GM23338 (cell line): ENCODE measurements around the gene BCAS3.

Experiments used
- EZH2phosphoT487 ChIP-seq: fragments of 200-600 bp; sonication (generic); IDR thresholded peaks from one replicate; pipeline ENCODE4 v1.8.1; 2018; ENCODE audit warnings: antibody characterized with exemption; ENCODE audit not compliant: unreplicated experiment
- JUNB ChIP-seq: IDR thresholded peaks from one replicate; pipeline ENCODE4 v1.6.1; 2016; ENCODE audit warnings: antibody characterized with exemption; ENCODE audit not compliant: unreplicated experiment
- POLR2AphosphoS5 ChIP-seq: IDR thresholded peaks from 2 replicates; pipeline ENCODE4 v1.6.1; 2016; ENCODE audit warnings: antibody characterized with exemption, low read depth
- TF ChIP-seq, protein P1 (sequence below), 2 experiments: fragments of 200-600 bp in 1 of 2; sonication (generic) in 1 of 2; conservative IDR thresholded peaks; 2 replicates each; pipeline versions ENCODE4 v1.5.1 to v1.6.1; 2016 to 2017; ENCODE audit warnings: antibody characterized with exemption in 2 of 2, low read depth in 2 of 2, mild to moderate bottlenecking in 2 of 2, moderate library complexity in 1 of 2
- TF ChIP-seq, protein P2 (sequence below): IDR thresholded peaks from one replicate; pipeline ENCODE4 v1.6.1; 2018; ENCODE audit warnings: antibody characterized with exemption; ENCODE audit not compliant: unreplicated experiment

DNA sequence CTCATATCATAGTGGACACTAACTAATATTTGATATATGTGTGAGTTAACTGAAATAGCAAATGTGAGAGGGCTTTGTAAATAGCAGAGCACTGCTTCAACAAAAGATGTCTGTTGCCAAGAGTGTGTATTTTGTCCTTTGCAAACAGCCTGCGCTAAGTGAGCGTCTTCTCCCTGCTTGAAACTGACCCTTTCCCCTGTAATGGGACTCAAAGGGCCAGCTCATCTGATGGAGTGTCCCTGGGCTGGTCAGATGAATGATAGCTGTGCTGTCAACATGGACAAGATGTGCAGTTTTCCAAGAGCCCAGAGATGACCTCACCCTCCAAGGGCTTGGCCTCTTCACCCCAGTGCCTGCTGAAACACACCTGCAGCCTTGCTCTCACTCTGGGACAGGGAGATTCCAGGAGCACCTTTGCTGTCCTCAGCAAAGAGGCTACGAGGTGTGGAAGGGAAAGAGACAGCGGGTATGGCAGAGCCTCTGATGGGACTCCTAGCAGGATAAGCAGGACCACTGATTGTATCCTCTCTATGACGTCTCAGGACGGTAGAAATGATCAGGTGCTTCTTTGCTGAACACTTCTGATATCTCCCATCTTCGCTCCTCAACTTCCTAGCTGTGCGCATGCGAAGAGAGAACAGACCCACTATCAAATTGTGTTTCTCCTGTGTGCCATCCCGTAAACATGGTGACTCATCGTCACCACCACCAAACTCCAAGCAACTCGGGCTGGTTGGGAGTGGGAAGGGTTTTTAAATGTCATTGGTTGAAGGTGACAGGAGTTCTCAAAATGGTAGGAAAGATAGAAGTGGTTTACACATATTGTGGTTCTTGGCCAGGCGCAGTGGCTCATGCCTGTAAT, 686.2 kb downstream of the BCAS3 start:
- TF ChIP-seq, protein P1, sequence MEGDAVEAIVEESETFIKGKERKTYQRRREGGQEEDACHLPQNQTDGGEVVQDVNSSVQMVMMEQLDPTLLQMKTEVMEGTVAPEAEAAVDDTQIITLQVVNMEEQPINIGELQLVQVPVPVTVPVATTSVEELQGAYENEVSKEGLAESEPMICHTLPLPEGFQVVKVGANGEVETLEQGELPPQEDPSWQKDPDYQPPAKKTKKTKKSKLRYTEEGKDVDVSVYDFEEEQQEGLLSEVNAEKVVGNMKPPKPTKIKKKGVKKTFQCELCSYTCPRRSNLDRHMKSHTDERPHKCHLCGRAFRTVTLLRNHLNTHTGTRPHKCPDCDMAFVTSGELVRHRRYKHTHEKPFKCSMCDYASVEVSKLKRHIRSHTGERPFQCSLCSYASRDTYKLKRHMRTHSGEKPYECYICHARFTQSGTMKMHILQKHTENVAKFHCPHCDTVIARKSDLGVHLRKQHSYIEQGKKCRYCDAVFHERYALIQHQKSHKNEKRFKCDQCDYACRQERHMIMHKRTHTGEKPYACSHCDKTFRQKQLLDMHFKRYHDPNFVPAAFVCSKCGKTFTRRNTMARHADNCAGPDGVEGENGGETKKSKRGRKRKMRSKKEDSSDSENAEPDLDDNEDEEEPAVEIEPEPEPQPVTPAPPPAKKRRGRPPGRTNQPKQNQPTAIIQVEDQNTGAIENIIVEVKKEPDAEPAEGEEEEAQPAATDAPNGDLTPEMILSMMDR (conservative IDR thresholded peaks at IDR 0.05; ENCODE audit: low read depth in 2 of 2): no peak
- no peak for TF ChIP-seq JUNB
- TF ChIP-seq, protein P2, sequence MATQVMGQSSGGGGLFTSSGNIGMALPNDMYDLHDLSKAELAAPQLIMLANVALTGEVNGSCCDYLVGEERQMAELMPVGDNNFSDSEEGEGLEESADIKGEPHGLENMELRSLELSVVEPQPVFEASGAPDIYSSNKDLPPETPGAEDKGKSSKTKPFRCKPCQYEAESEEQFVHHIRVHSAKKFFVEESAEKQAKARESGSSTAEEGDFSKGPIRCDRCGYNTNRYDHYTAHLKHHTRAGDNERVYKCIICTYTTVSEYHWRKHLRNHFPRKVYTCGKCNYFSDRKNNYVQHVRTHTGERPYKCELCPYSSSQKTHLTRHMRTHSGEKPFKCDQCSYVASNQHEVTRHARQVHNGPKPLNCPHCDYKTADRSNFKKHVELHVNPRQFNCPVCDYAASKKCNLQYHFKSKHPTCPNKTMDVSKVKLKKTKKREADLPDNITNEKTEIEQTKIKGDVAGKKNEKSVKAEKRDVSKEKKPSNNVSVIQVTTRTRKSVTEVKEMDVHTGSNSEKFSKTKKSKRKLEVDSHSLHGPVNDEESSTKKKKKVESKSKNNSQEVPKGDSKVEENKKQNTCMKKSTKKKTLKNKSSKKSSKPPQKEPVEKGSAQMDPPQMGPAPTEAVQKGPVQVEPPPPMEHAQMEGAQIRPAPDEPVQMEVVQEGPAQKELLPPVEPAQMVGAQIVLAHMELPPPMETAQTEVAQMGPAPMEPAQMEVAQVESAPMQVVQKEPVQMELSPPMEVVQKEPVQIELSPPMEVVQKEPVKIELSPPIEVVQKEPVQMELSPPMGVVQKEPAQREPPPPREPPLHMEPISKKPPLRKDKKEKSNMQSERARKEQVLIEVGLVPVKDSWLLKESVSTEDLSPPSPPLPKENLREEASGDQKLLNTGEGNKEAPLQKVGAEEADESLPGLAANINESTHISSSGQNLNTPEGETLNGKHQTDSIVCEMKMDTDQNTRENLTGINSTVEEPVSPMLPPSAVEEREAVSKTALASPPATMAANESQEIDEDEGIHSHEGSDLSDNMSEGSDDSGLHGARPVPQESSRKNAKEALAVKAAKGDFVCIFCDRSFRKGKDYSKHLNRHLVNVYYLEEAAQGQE: no peak
- TF ChIP-seq POLR2AphosphoS5: no peak
- TF ChIP-seq EZH2phosphoT487: no peak
